Neural progenitor cell (in vitro differentiated cells): ENCODE measurements around the gene EHD2. TPM values are rescaled to one million over a fixed set of nuclear protein-coding genes. Genes with fewer than 3 reads are reported as not detected.
"Not testable (repeated sequence)": the region's sequence is repeated elsewhere in the genome, so short reads cannot be mapped to it uniquely, and the experiment has no call there.

Experiments
- DNase-seq: peaks from one replicate; pipeline ENCODE4 v3.0.0-alpha.2; 2016; ENCODE audit warnings: low spot score
- H2AFZ ChIP-seq: fragments of 200-600 bp; sonication (generic); replicated peaks from 2 replicates; pipeline ENCODE4 v1.6.1; 2016; ENCODE audit warnings: antibody characterized with exemption
- H3F3A ChIP-seq: fragments of 200-600 bp; sonication (generic); 2 replicates; pipeline ENCODE4 v1.6.1; 2016; ENCODE audit warnings: antibody characterized with exemption, low read depth
- H3K27ac ChIP-seq: fragments of 200-600 bp; sonication (generic); 2 replicates; pipeline ENCODE4 v1.5.1; 2016; ENCODE audit warnings: mild to moderate bottlenecking
- H3K27me3 ChIP-seq: fragments of 200-600 bp; sonication (generic); 2 replicates; pipeline ENCODE4 v1.6.1; 2016; ENCODE audit warnings: mild to moderate bottlenecking, moderate library complexity
- H3K36me3 ChIP-seq: fragments of 200-600 bp; sonication (generic); 2 replicates; pipeline ENCODE4 v1.5.1; 2016
- H3K4me1 ChIP-seq: fragments of 200-600 bp; sonication (generic); 2 replicates; pipeline ENCODE4 v1.6.1; 2016; ENCODE audit warnings: mixed run types
- H3K4me2 ChIP-seq: fragments of 200-600 bp; sonication (generic); 2 replicates; pipeline ENCODE4 v1.6.1; 2016
- H3K4me3 ChIP-seq: fragments of 200-600 bp; sonication (generic); 2 replicates; pipeline ENCODE4 v1.5.1; 2016
- H3K79me2 ChIP-seq: fragments of 200-600 bp; sonication (generic); 2 replicates; pipeline ENCODE4 v1.6.1; 2016; ENCODE audit warnings: low read depth
- H3K9ac ChIP-seq: fragments of 200-600 bp; sonication (generic); 2 replicates; pipeline ENCODE4 v1.6.1; 2016
- H3K9me3 ChIP-seq: fragments of 200-600 bp; sonication (generic); 2 replicates; pipeline ENCODE4 v1.5.1; 2016; ENCODE audit warnings: low read depth
- H4K20me1 ChIP-seq: fragments of 200-600 bp; sonication (generic); 2 replicates; pipeline ENCODE4 v1.6.1; 2016; ENCODE audit warnings: low read depth
- H3K27ac Mint-ChIP-seq: 3 replicates; pipeline ENCODE4 v1.8.0; 2021; ENCODE audit warnings: mixed read lengths
- H3K27me3 Mint-ChIP-seq: 2 replicates; pipeline ENCODE4 v1.8.0; 2022; ENCODE audit warnings: low read depth, mild to moderate bottlenecking, inconsistent platforms, moderate library complexity, mixed read lengths; ENCODE audit not compliant: insufficient read depth
- H3K36me3 Mint-ChIP-seq: 3 replicates; pipeline ENCODE4 v1.8.0; 2021; ENCODE audit warnings: mixed read lengths
- H3K4me1 Mint-ChIP-seq: 3 replicates; pipeline ENCODE4 v1.8.0; 2021; ENCODE audit warnings: mixed read lengths
- H3K4me3 Mint-ChIP-seq: 3 replicates; pipeline ENCODE4 v1.8.0; 2021; ENCODE audit warnings: mild to moderate bottlenecking, moderate library complexity, mixed read lengths
- H3K9me3 Mint-ChIP-seq: 3 replicates; pipeline ENCODE4 v1.8.0; 2020; ENCODE audit warnings: mixed read lengths
- CTCF ChIP-seq: fragments of 200-600 bp; sonication (generic); IDR thresholded peaks from 2 replicates; pipeline ENCODE4 v1.5.1; 2017; ENCODE audit warnings: antibody characterized with exemption, mild to moderate bottlenecking
- EZH2 ChIP-seq: fragments of 200-600 bp; sonication (generic); IDR thresholded peaks from 2 replicates; pipeline ENCODE4 v1.6.1; 2017; ENCODE audit warnings: antibody characterized with exemption, mild to moderate bottlenecking, moderate library complexity
- EZH2phosphoT487 ChIP-seq: fragments of 200-600 bp; sonication (generic); IDR thresholded peaks from 2 replicates; pipeline ENCODE4 v1.6.1; 2017; ENCODE audit warnings: antibody characterized with exemption
- total RNA-seq: library from RNA; depleted of rRNA; stranded (reverse); fragments of >200 nt; gene quantifications from 2 replicates; pipeline ENCODE4 v1.2.3, GENCODE V29; 2015; ENCODE audit warnings: low replicate concordance

The EHD2 gene
- total RNA-seq, 1 donor from 2014 or later: 1.5 TPM

GRCh38 chr19:47716270-47716937, 3.2 kb downstream of the EHD2 start:
- H3K4me2 ChIP-seq: no peak overlapping the region
- H3K27me3 ChIP-seq: peaks cover 6% of the 10 kb centered on the region
- peaks cover 25% of the 10 kb centered on the region for H3K27me3 Mint-ChIP-seq
- no peaks in the 10 kb centered on the region for H3K36me3 ChIP-seq
- H3K4me3 ChIP-seq: no peak overlapping the region
- no peak overlapping the region for H2AFZ ChIP-seq
- TF ChIP-seq CTCF (no peak), EZH2phosphoT487 (no peak), EZH2 (no peak)
- no peak for DNase-seq
- H3K27ac ChIP-seq: no peak overlapping the region
- peaks cover 12% of the 10 kb centered on the region for H3K4me1 Mint-ChIP-seq
- no peak overlapping the region for H3K9ac ChIP-seq
- H3K9me3 Mint-ChIP-seq: peaks cover 21% of the 10 kb centered on the region
- H3K36me3 Mint-ChIP-seq: no peaks in the 10 kb centered on the region
- H3K4me1 ChIP-seq: peaks cover 6% of the 10 kb centered on the region
- no peaks in the 10 kb centered on the region for H4K20me1 ChIP-seq
- peaks cover 5% of the 10 kb centered on the region for H3F3A ChIP-seq
- no peaks in the 10 kb centered on the region for H3K79me2 ChIP-seq
- no peak overlapping the region for H3K4me3 Mint-ChIP-seq
- H3K27ac Mint-ChIP-seq: peak overlapping the region; percentile 30
- no peaks in the 10 kb centered on the region for H3K9me3 ChIP-seq

- H3K36me3 Mint-ChIP-seq, H4K20me1 ChIP-seq, DNase-seq, H2AFZ ChIP-seq, H3K9ac ChIP-seq, H3K4me2 ChIP-seq, H3K9me3 ChIP-seq, H3K36me3 ChIP-seq, H3F3A ChIP-seq, H3K27me3 ChIP-seq, H3K79me2 ChIP-seq, H3K4me3 ChIP-seq, H3K4me1 ChIP-seq, H3K27ac ChIP-seq: not testable (repeated sequence)
- peaks cover 16% of the 10 kb centered on the region for H3K27me3 Mint-ChIP-seq
- H3K9me3 Mint-ChIP-seq: peaks cover 21% of the 10 kb centered on the region
- peaks cover 12% of the 10 kb centered on the region for H3K4me1 Mint-ChIP-seq
- peak overlapping the region; percentile 30 for H3K4me3 Mint-ChIP-seq
- H3K27ac Mint-ChIP-seq: peak overlapping the region; percentile 83
Observed at GRCh38 chr19:47718415-47719046, 5.3 kb downstream of the EHD2 start.

- H3K4me2 ChIP-seq: no peak overlapping the region
- Mint-ChIP-seq H3K4me3 (peak overlapping the region; percentile 27), H3K27me3 (peaks cover 12% of the 10 kb centered on the region), H3K36me3 (no peaks in the 10 kb centered on the region), H3K9me3 (peaks cover 14% of the 10 kb centered on the region), H3K27ac (peak overlapping the region; percentile 79), H3K4me1 (peaks cover 12% of the 10 kb centered on the region)
- peak overlapping the region; percentile 37 for H3K27ac ChIP-seq
- peaks cover 6% of the 10 kb centered on the region for H3K4me1 ChIP-seq
- H2AFZ ChIP-seq: no peak overlapping the region
- H3K27me3 ChIP-seq: no peaks in the 10 kb centered on the region
- no peaks in the 10 kb centered on the region for H4K20me1 ChIP-seq
- no peaks in the 10 kb centered on the region for H3K36me3 ChIP-seq
- H3K4me3 ChIP-seq: no peak overlapping the region
- TF ChIP-seq EZH2: no peak
- TF ChIP-seq CTCF: no peak
- no peak for TF ChIP-seq EZH2phosphoT487
- H3K79me2 ChIP-seq: no peaks in the 10 kb centered on the region
- no peaks in the 10 kb centered on the region for H3K9me3 ChIP-seq
- peaks cover under 1% of the 10 kb centered on the region for H3F3A ChIP-seq
- no peak overlapping the region for H3K9ac ChIP-seq
- no peak for DNase-seq
Observed at GRCh38 chr19:47719047-47719859, 6.0 kb downstream of the EHD2 start.
